HepG2 (cell line): ENCODE measurements around the gene SINHCAF. TPM values are rescaled to one million over a fixed set of nuclear protein-coding genes. Genes with fewer than 3 reads are reported as not detected.

Source experiments
- ATAC-seq: fragments of 200-7000 bp; cut with Tn5 transposase; 3 replicates; pipeline ENCODE4 v1.9.1; 2020; ENCODE audit warnings: mild to moderate bottlenecking, moderate library complexity
- BruUV-seq: library from RNA; stranded (reverse); fragments of 400-500 nt; replicated peaks from 2 replicates; lab custom pipeline; 2021; lab: Mats Ljungman, UMichigan
- CTCF ChIA-PET: fragments of 300-600 bp; formaldehyde crosslinking; extraction: SDS; loops from one replicate; lab custom pipeline; 2021; ENCODE audit warnings: low total read pairs, inconsistent platforms, low intra/inter-chr PET ratio; lab: Yijun Ruan, JAX
- POLR2A ChIA-PET: fragments of 350-600 bp; sonication (Branson Sonifier 250); formaldehyde crosslinking; loops from one replicate; lab custom pipeline; 2020; ENCODE audit warnings: antibody characterized with exemption, inconsistent platforms; lab: Yijun Ruan, JAX
- DNase-seq: peaks from one replicate; pipeline ENCODE4 v3.0.0-alpha.2; 2015; ENCODE audit warnings: low spot score
- FAIRE-seq: peaks from 3 replicates; lab custom pipeline; 2011; peaks lifted over from hg19 to GRCh38; lab: Jason Lieb, UNC
- H2AFZ ChIP-seq: one replicate; pipeline ENCODE4 v1.6.1; 2011; ENCODE audit warnings: low read length, inconsistent platforms
- H3K27ac ChIP-seq: fragments of 300-600 bp; 3 replicates; pipeline ENCODE4 v1.8.0; 2011; ENCODE audit warnings: mixed run types, mild to moderate bottlenecking, mixed read lengths, low read length, inconsistent platforms; ENCODE audit not compliant: insufficient read depth; ENCODE audit errors: extremely low read length
- H3K27me3 ChIP-seq, 2 experiments: fragments of 200-600 bp in 1 of 2; 2 replicates in 1 of 2; 3 replicates in 1 of 2; pipeline versions ENCODE4 v1.6.0 to v1.8.0; 2011; ENCODE audit warnings: low read length in 2 of 2, mild to moderate bottlenecking in 2 of 2, moderate library complexity in 2 of 2, inconsistent platforms in 1 of 2; ENCODE audit not compliant: insufficient read depth in 2 of 2, control insufficient read depth in 1 of 2
- H3K36me3 ChIP-seq, 2 experiments: fragments of 200-600 bp in 1 of 2; replicated peaks in 1 of 2; 2 replicates in 1 of 2; 3 replicates in 1 of 2; pipeline versions ENCODE4 v1.5.1 to v1.8.0; 2011; ENCODE audit warnings: low read length in 2 of 2, inconsistent platforms in 1 of 2; ENCODE audit not compliant: insufficient read depth in 2 of 2, control insufficient read depth in 1 of 2
- H3K4me1 ChIP-seq: 2 replicates; pipeline ENCODE4 v1.5.1; 2012; ENCODE audit warnings: low read length, inconsistent platforms; ENCODE audit not compliant: insufficient read depth
- H3K4me2 ChIP-seq: 2 replicates; pipeline ENCODE4 v1.6.0; 2011; ENCODE audit warnings: low read depth, low read length, inconsistent platforms
- H3K4me3 ChIP-seq, 3 experiments: fragments of 200-600 bp in 1 of 3; sonication (generic), shearing (Covaris generic) in 1 of 3; replicated peaks in 1 of 3; 2 replicates each; pipeline ENCODE4 v1.5.1; 2011 to 2016; ENCODE audit warnings: low read length in 3 of 3, inconsistent platforms in 2 of 3, low read depth in 2 of 3, mild to moderate bottlenecking in 2 of 3, control low read depth in 1 of 3, mixed read lengths in 1 of 3; ENCODE audit not compliant: insufficient read depth in 1 of 3
- H3K79me2 ChIP-seq: one replicate; pipeline ENCODE4 v1.6.1; 2011; ENCODE audit warnings: low read length, inconsistent platforms; ENCODE audit not compliant: insufficient read depth
- H3K9ac ChIP-seq: 2 replicates; pipeline ENCODE4 v1.6.0; 2011; ENCODE audit warnings: mild to moderate bottlenecking, low read depth, low read length, inconsistent platforms; ENCODE audit not compliant: insufficient read depth
- H3K9me3 ChIP-seq: 2 replicates; pipeline ENCODE4 v1.5.1; 2012; ENCODE audit warnings: mild to moderate bottlenecking, low read length
- H4K20me1 ChIP-seq: 2 replicates; pipeline ENCODE4 v1.6.0; 2011; ENCODE audit warnings: inconsistent platforms, mild to moderate bottlenecking, low read length, moderate library complexity; ENCODE audit not compliant: insufficient read depth
- ADNP ChIP-seq: sonication (generic); formaldehyde crosslinking; IDR thresholded peaks from 2 replicates; pipeline ENCODE4 v1.4.0; 2020; ENCODE audit warnings: missing genetic modification reagents
- CBX1 ChIP-seq: IDR thresholded peaks from one replicate; pipeline ENCODE4 v1.6.1; 2016; ENCODE audit warnings: antibody characterized with exemption, low read depth
- FOXA1 ChIP-seq, 2 experiments: fragments of 450-650 bp in 1 of 2; sonication (generic) in 1 of 2; formaldehyde crosslinking in 1 of 2; IDR thresholded peaks; 2 replicates each; pipeline versions ENCODE4 v1.4.0 to v1.6.1; 2016 to 2020; ENCODE audit warnings: missing genetic modification reagents in 1 of 2
- GTF2F1 ChIP-seq: fragments of 150-350 bp; IDR thresholded peaks from 2 replicates; pipeline ENCODE4 v1.6.1; 2014; ENCODE audit warnings: low read length
- MZF1 ChIP-seq: sonication (generic); formaldehyde crosslinking; IDR thresholded peaks from 2 replicates; pipeline ENCODE4 v1.8.1; 2023; ENCODE audit warnings: mild to moderate bottlenecking, missing genetic modification reagents, borderline replicate concordance
- NFIB ChIP-seq: sonication (generic); formaldehyde crosslinking; IDR thresholded peaks from 2 replicates; pipeline ENCODE4 v1.9.0; 2021; ENCODE audit warnings: missing genetic modification reagents, mild to moderate bottlenecking, borderline replicate concordance
- NFYC ChIP-seq: IDR thresholded peaks from 2 replicates; pipeline ENCODE4 v1.6.1; 2016; ENCODE audit warnings: missing genetic modification reagents, missing compliant biosample characterization
- THAP9 ChIP-seq: sonication (generic); formaldehyde crosslinking; IDR thresholded peaks from 2 replicates; pipeline ENCODE4; 2020; ENCODE audit warnings: missing genetic modification reagents, mild to moderate bottlenecking, borderline replicate concordance
- U2AF1 ChIP-seq: fragments of 200-400 bp; formaldehyde crosslinking; optimal IDR thresholded peaks from 2 replicates; pipeline ENCODE3; 2017; ENCODE audit warnings: mild to moderate bottlenecking, low read depth, low read length
- ZBTB1 ChIP-seq: sonication (generic); formaldehyde crosslinking; IDR thresholded peaks from 2 replicates; pipeline ENCODE4 v1.4.0; 2020; ENCODE audit warnings: missing genetic modification reagents, borderline replicate concordance
- ZBTB33 ChIP-seq: sonication (generic); formaldehyde crosslinking; IDR thresholded peaks from 2 replicates; pipeline ENCODE4 v1.4.0; 2020; ENCODE audit warnings: missing genetic modification reagents
- ZNF280B ChIP-seq: sonication (generic); formaldehyde crosslinking; IDR thresholded peaks from 2 replicates; pipeline ENCODE4 v1.5.0; 2020; ENCODE audit warnings: missing genetic modification reagents, mild to moderate bottlenecking, borderline replicate concordance
- ZNF329 ChIP-seq: sonication (generic); formaldehyde crosslinking; IDR thresholded peaks from 2 replicates; pipeline ENCODE4 v1.9.0; 2021; ENCODE audit warnings: low read depth, mild to moderate bottlenecking, missing genetic modification reagents
- ZNF414 ChIP-seq: sonication (generic); formaldehyde crosslinking; IDR thresholded peaks from 2 replicates; pipeline ENCODE4 v1.5.0; 2020; ENCODE audit warnings: missing genetic modification reagents
- ZNF558 ChIP-seq: sonication (generic); formaldehyde crosslinking; IDR thresholded peaks from 2 replicates; pipeline ENCODE4 v1.9.0; 2022; ENCODE audit warnings: mild to moderate bottlenecking, missing genetic modification reagents, borderline replicate concordance
- ZNF597 ChIP-seq: sonication (generic); formaldehyde crosslinking; IDR thresholded peaks from 2 replicates; pipeline ENCODE4 v1.5.0; 2020; ENCODE audit warnings: missing genetic modification reagents
- ZNF841 ChIP-seq: sonication (generic); formaldehyde crosslinking; IDR thresholded peaks from 2 replicates; pipeline ENCODE4 v1.8.1; 2023; ENCODE audit warnings: missing genetic modification reagents, borderline replicate concordance
- in situ Hi-C: cut with HindIII; loops from 2 replicates; pipeline ENCODE4 v1.10.0; 2017; ENCODE audit warnings: low pct_unique_long_range_greater_than_20kb; ENCODE audit not compliant: extremely low pct_ligation_motif_present
- intact Hi-C: fragments of 100-400 bp; cut with micrococcal nuclease; formaldehyde crosslinking; loops from one replicate; pipeline ENCODE4 v1.10.0; 2022; ENCODE audit not compliant: unreplicated experiment
- polyA plus RNA-seq, 8 experiments: library from polyadenylated mRNA; depleted of rRNA in 3 of 8; stranded (reverse) in 7 of 8; unstranded in 1 of 8; fragments of >200 nt; fragmentation: Illumina TruSeq in 4 of 8; extraction: Trizol in 4 of 8; gene quantifications; 2 replicates each; pipeline versions ENCODE4 v1.2.1 to v1.2.3, GENCODE V29; 2011 to 2016; ENCODE audit warnings: low read depth in 4 of 8, missing spikeins in 1 of 8, mixed read lengths in 1 of 8; ENCODE audit not compliant: insufficient read depth in 1 of 8
- total RNA-seq, 5 experiments: library from RNA; depleted of rRNA; stranded (reverse); fragments of >200 nt; fragmentation: Illumina TruSeq; extraction: Trizol; gene quantifications; 2 replicates each; pipeline ENCODE4 v1.2.3, GENCODE V29; 2016; ENCODE audit warnings: low read depth in 1 of 5

SINHCAF gene
- total and polyA plus RNA-seq, 2 of the 13 experiments (the other 11 are each of a cell fraction or from before 2014, with no cell fraction given), result 54.6 to 97.8 TPM

- BruUV-seq, result no TSS peak
- no peak overlapping the region for H3K27ac ChIP-seq
- H3K9me3 ChIP-seq, result no peaks in the 10 kb centered on the region
- intact Hi-C loops (no loop called here), in situ Hi-C loops (no loop called here)
- H2AFZ ChIP-seq, result no peak overlapping the region
- FAIRE-seq, result no peak
- no peak overlapping the region for H3K4me3 ChIP-seq
- H3K36me3 ChIP-seq, result peaks cover 4 to 32% of the 10 kb centered on the region in 2 experiments
- H3K4me1 ChIP-seq, result peaks cover 19% of the 10 kb centered on the region
- no peaks in the 10 kb centered on the region for H3K79me2 ChIP-seq
- H3K9ac ChIP-seq, result no peak overlapping the region
- ATAC-seq, result no peak
- no peak for TF ChIP-seq ZBTB33 (CRISPR knock-in tag)
- no peak for TF ChIP-seq MZF1 (CRISPR knock-in tag)
- TF ChIP-seq NFIB (CRISPR knock-in tag), result no peak
- no peak for TF ChIP-seq NFYC (CRISPR knock-in tag)
- no peak for TF ChIP-seq ZNF329 (CRISPR knock-in tag)
- no peak for TF ChIP-seq ZNF280B (CRISPR knock-in tag)
- TF ChIP-seq THAP9 (CRISPR knock-in tag), result no peak
- TF ChIP-seq ADNP (CRISPR knock-in tag), result no peak
- TF ChIP-seq ZNF558, result no peak
- no peak for TF ChIP-seq ZNF414
- TF ChIP-seq GTF2F1, result no peak
- TF ChIP-seq ZNF597 (CRISPR knock-in tag), result no peak
- no peak for TF ChIP-seq FOXA1 (IDR thresholded peaks at IDR 0.05)
- TF ChIP-seq FOXA1 (CRISPR knock-in tag; IDR thresholded peaks at IDR 0.05), result no peak
- no peak for TF ChIP-seq ZNF841 (CRISPR knock-in tag)
- no peak for TF ChIP-seq ZBTB1 (CRISPR knock-in tag)
- TF ChIP-seq CBX1, result no peak
- TF ChIP-seq U2AF1, result no peak
- ChIA-PET POLR2A (no interaction called here), CTCF (no interaction called here)
- no peak overlapping the region for H3K4me2 ChIP-seq
- H3K27me3 ChIP-seq, result no peaks in the 10 kb centered on the region
- no peaks in the 10 kb centered on the region for H4K20me1 ChIP-seq
- DNase-seq, result no peak
Observed at GRCh38 chr12:31280183-31280582, 45.8 kb downstream of the SINHCAF start.
